Measurements from ENCODE around the gene STAB2.

Gene STAB2

GRCh38 chr12:103755425-103755824, 168.4 kb downstream of the STAB2 start:
- no peak for DNase-seq

- no peak for DNase-seq
Measured at GRCh38 chr12:103756443-103756842, 169.4 kb downstream of the STAB2 start.

GRCh38 chr12:103757248-103757647, 170.2 kb downstream of the STAB2 start:
- no peak for DNase-seq

GRCh38 chr12:103758310-103759089, 171.4 kb downstream of the STAB2 start:
- no peak for DNase-seq

- no peak for DNase-seq
Measured at GRCh38 chr12:103762473-103762872, 175.4 kb downstream of the STAB2 start.

GRCh38 chr12:103765322-103765721, 178.2 kb downstream of the STAB2 start:
- DNase-seq = no peak

GRCh38 chr12:103766028-103766427, 179.0 kb downstream of the STAB2 start:
- no peak for DNase-seq

GRCh38 chr12:103768467-103769123, 181.5 kb downstream of the STAB2 start:
- DNase-seq = no peak

GRCh38 chr12:103769240-103769945, 182.3 kb downstream of the STAB2 start:
- DNase-seq = no peak

- no peak for DNase-seq
Measured at GRCh38 chr12:103771466-103771865, 184.4 kb downstream of the STAB2 start.

GRCh38 chr12:103772367-103773108, 185.5 kb downstream of the STAB2 start:
- DNase-seq = no peak

- no peak for DNase-seq
Measured at GRCh38 chr12:103773109-103773910, 186.2 kb downstream of the STAB2 start.

GRCh38 chr12:103774977-103775560, 188.0 kb downstream of the STAB2 start:
- no peak for DNase-seq

GRCh38 chr12:103778781-103779180, 191.7 kb downstream of the STAB2 start:
- DNase-seq = no peak

- DNase-seq = no peak
Measured at GRCh38 chr12:103779410-103780092, 192.5 kb downstream of the STAB2 start.

GRCh38 chr12:103780093-103780440, 193.0 kb downstream of the STAB2 start:
- DNase-seq = no peak

GRCh38 chr12:103780992-103781391, 193.9 kb downstream of the STAB2 start:
- DNase-seq = no peak

GRCh38 chr12:103782399-103782798, 195.3 kb downstream of the STAB2 start:
- no peak for DNase-seq

- DNase-seq = no peak
Measured at GRCh38 chr12:103783744-103784664, 196.9 kb downstream of the STAB2 start.
